HG02885 (cell line): ENCODE results near the gene FRAT1.

Experiments used
- ATAC-seq: cut with Tn5 transposase; IDR thresholded peaks from one replicate; pipeline ENCODE4 v1.9.1; 2021; ENCODE audit warnings: mild to moderate bottlenecking; ENCODE audit not compliant: unreplicated experiment, poor library complexity

The FRAT1 gene

GRCh38 chr10:97307441-97307840 lies 11.6 kb upstream of the FRAT1 start:
- no peak for ATAC-seq

- ATAC-seq: no peak
These were observed 10.9 kb upstream of the FRAT1 start for GRCh38 chr10:97307866-97308780.

- no peak for ATAC-seq
These were observed 7.9 kb upstream of the FRAT1 start for GRCh38 chr10:97311111-97311626.

- ATAC-seq: no peak
These were observed 6.2 kb upstream of the FRAT1 start for GRCh38 chr10:97312897-97313296.

GRCh38 chr10:97314671-97315070 lies 4.4 kb upstream of the FRAT1 start:
- no peak for ATAC-seq

- peak; percentile 35 for ATAC-seq
These were observed 804 bp downstream of the FRAT1 start for GRCh38 chr10:97319671-97320479.

GRCh38 chr10:97320480-97321031 lies 1.5 kb downstream of the FRAT1 start:
- ATAC-seq: no peak

GRCh38 chr10:97321032-97321803 lies 2.1 kb downstream of the FRAT1 start:
- no peak for ATAC-seq

- no peak for ATAC-seq
These were observed 2.7 kb downstream of the FRAT1 start for GRCh38 chr10:97321804-97322190.

GRCh38 chr10:97323501-97323900 lies 4.4 kb downstream of the FRAT1 start:
- ATAC-seq: no peak

GRCh38 chr10:97325754-97326153 lies 6.7 kb downstream of the FRAT1 start:
- no peak for ATAC-seq

GRCh38 chr10:97327348-97328294 lies 8.6 kb downstream of the FRAT1 start:
- ATAC-seq: no peak

- ATAC-seq: no peak
These were observed 9.8 kb downstream of the FRAT1 start for GRCh38 chr10:97328646-97329453.

GRCh38 chr10:97329766-97330165 lies 10.7 kb downstream of the FRAT1 start:
- no peak for ATAC-seq

- ATAC-seq: no peak
These were observed 12.2 kb downstream of the FRAT1 start for GRCh38 chr10:97331153-97331703.

- ATAC-seq: no peak
These were observed 13.7 kb downstream of the FRAT1 start for GRCh38 chr10:97332591-97333350.

GRCh38 chr10:97333351-97333600 lies 14.2 kb downstream of the FRAT1 start:
- no peak for ATAC-seq
